LNCAP (cell line): ENCODE results near the gene GPC6.

Experiments used
- TF ChIP-seq, protein P1 (sequence below): fragments of 450-650 bp; IDR thresholded peaks from 2 replicates; pipeline ENCODE4 v1.5.1; 2017; ENCODE audit warnings: mild to moderate bottlenecking

The GPC6 gene

DNA sequence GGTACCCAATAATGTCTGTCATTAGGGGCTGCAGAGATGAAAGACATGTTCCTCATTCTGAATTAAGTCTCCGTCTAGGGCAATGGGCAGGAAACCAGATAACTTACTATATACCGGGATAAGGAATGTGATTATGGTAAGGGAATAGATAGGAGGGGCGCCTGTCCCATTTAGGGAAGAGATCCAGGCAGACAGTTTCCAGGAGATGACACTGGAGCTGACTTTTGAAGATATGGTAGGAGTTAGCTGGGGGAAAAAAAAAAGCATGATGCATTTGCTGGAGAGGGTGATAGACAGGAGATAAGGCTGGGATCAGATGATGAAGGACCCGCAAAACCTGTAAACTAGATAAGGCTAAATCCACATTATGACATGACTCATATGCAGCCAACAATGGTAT lies 912.2 kb downstream of the GPC6 start:
- TF ChIP-seq, protein P1, sequence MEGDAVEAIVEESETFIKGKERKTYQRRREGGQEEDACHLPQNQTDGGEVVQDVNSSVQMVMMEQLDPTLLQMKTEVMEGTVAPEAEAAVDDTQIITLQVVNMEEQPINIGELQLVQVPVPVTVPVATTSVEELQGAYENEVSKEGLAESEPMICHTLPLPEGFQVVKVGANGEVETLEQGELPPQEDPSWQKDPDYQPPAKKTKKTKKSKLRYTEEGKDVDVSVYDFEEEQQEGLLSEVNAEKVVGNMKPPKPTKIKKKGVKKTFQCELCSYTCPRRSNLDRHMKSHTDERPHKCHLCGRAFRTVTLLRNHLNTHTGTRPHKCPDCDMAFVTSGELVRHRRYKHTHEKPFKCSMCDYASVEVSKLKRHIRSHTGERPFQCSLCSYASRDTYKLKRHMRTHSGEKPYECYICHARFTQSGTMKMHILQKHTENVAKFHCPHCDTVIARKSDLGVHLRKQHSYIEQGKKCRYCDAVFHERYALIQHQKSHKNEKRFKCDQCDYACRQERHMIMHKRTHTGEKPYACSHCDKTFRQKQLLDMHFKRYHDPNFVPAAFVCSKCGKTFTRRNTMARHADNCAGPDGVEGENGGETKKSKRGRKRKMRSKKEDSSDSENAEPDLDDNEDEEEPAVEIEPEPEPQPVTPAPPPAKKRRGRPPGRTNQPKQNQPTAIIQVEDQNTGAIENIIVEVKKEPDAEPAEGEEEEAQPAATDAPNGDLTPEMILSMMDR = no peak

- TF ChIP-seq, protein P1 = no peak
These were observed 912.9 kb downstream of the GPC6 start for GRCh38 chr13:94139393-94139995.

DNA sequence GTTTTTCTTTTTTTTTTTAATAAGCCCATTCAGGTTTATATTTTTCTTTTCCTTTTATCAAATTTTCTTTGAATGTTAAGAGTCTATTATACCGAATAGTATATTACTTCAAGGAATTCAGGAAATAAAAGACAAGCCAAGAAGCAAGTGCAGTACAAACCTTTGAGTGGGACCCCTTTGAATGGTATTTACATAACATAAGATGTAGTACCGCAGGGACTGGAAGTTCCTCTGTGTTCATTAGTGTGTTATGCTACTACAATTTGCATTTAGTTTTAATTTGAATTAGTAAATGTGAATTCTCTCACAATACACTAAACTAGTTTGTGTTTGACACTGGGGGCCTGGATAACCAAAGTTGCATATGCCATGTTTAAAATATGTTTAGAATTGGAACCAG lies 913.4 kb downstream of the GPC6 start:
- TF ChIP-seq, protein P1 = no peak

DNA sequence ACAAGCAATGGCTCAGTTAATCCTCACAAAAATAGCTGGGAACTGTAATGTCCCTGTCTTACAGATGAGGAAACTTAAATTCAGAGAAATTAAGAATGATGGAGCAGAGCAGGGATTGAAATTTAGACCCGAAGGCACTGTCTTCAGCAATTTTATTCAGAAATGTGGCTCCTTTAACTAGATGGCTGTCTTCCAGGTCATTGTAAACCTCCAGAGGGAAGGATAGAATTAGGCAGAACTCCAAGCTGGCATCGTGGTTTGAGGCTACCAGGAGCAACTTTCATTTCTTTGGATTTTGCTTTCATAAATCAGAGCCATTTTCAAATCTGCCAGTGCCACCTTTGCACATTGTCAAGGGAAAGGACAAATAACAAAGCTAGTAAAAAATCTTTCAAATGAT lies 913.9 kb downstream of the GPC6 start:
- TF ChIP-seq, protein P1 = no peak

DNA sequence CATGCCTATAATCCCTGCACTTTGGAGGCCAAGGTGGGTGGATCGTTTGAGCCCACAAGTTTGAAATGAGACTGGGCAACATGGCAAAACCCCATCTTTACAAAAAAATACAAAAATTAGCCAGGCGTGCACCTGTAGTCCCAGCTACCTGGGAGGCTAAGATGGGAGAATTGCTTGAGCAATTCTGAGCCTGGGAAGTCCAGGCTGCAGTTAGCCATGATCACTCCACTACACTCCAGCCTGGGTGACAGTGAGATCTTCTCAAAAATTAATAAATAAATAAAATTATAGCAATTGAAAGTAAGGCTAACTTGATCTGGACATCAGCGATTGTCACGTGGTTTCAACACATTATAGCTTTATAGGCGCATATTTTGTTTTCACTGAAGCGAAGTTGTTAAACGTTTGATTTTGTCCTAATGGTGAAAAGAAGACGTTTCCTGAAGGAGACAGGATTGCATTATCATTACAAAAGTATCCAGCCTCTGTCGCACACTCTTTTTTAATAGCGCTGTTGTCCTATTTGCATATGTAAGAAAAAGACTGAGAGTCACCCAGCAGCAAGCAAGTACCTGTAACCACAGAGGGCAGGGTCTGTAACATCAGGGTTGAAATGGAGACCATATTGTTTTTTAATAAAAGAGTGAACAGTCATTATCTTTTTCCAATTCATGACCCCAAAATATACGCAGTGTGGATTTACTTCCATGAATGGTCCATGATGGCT lies 917.2 kb downstream of the GPC6 start:
- TF ChIP-seq, protein P1 = no peak

GRCh38 chr13:94145966-94146365 lies 919.4 kb downstream of the GPC6 start:
- TF ChIP-seq, protein P1 = no peak

GRCh38 chr13:94153586-94153985 lies 927.0 kb downstream of the GPC6 start:
- TF ChIP-seq, protein P1 = no peak
